ENCODE measurements around the gene LCMT2. TPM values are rescaled to one million over a fixed set of nuclear protein-coding genes. Genes with fewer than 3 reads are reported as not detected.

Gene LCMT2
- total RNA-seq, 4 donors from 2014 or later = 3.0 to 6.2 (median 5.3) TPM

- Histone ChIP-seq H3K4me3 (no peak overlapping the region), H3K27me3 (no peaks in the 10 kb centered on the region), H3K4me1 (peaks cover 25 to 31% of the 10 kb centered on the region in 2 donors), H3K27ac (no peak overlapping the region), H3K9me3 (no peaks in the 10 kb centered on the region), H3K36me3 (no peaks in the 10 kb centered on the region)
- ATAC-seq (no peak), DNase-seq (no peak)
- TF ChIP-seq, protein P1, sequence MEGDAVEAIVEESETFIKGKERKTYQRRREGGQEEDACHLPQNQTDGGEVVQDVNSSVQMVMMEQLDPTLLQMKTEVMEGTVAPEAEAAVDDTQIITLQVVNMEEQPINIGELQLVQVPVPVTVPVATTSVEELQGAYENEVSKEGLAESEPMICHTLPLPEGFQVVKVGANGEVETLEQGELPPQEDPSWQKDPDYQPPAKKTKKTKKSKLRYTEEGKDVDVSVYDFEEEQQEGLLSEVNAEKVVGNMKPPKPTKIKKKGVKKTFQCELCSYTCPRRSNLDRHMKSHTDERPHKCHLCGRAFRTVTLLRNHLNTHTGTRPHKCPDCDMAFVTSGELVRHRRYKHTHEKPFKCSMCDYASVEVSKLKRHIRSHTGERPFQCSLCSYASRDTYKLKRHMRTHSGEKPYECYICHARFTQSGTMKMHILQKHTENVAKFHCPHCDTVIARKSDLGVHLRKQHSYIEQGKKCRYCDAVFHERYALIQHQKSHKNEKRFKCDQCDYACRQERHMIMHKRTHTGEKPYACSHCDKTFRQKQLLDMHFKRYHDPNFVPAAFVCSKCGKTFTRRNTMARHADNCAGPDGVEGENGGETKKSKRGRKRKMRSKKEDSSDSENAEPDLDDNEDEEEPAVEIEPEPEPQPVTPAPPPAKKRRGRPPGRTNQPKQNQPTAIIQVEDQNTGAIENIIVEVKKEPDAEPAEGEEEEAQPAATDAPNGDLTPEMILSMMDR (IDR thresholded peaks at IDR 0.05 in 4 of 5, conservative IDR thresholded peaks at IDR 0.05 in 1 of 5) = no peak
- TF ChIP-seq POLR2A (IDR thresholded peaks at IDR 0.05) = no peak
- intact Hi-C loops (cut with DNase I; ENCODE audit: low total_unique reads) = loop anchor here (5.0 kb wide), 1 partner anchor 43 kb away; no protein-coding TSS in a partner anchor
- in situ Hi-C loops (cut with MboI; ENCODE audit: low sequenced_read_pairs in 4 of 4) = no loop called here
Observed at GRCh38 chr15:43325039-43325684, 5.2 kb downstream of the LCMT2 start.

DNA sequence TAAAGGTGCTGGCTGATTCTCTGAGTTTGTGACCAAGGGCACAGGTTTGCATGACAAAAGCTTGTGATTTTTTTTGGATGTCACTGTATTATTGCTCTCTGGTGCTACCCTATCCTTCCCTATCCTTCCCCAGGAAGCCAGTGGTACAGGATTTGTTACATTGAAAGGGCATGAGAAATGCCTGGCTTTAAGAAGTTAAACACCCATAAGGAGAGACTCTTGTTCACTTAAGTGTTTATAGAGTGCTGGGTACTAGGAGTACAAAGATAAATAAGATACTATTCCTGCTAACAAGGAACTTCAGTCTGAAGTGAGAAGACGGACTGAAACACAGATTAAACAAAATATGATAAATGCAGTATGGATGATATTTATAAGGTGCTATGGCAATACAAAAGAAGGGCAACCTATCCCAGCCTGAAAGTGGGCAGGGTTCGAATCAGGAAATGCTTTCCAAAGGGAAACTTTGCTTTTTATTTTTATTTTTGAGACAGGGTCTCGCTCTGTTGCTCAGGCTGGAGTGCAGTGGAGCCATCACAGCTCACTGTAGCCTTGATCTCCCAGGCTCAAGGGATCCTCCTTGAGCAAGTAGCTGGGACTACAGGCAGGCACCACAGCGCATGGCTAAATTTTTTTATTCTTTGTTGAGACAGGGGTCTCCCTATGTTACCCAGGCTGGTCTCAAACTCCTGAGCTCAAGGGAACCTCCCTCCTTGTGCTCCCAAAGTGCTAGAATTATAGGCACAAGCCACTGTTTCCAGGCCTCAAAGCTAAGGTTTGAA is 11.2 kb downstream of the LCMT2 start:
- intact Hi-C loops (cut with DNase I; ENCODE audit: low total_unique reads) (no loop called here), in situ Hi-C loops (cut with MboI; ENCODE audit: low sequenced_read_pairs in 4 of 4) (no loop called here)
- DNase-seq (no peak), ATAC-seq (no peak)
- H3K9me3 ChIP-seq = no peaks in the 10 kb centered on the region
- no peak overlapping the region for H3K4me3 ChIP-seq
- TF ChIP-seq, protein P1 (IDR thresholded peaks at IDR 0.05 in 4 of 5, conservative IDR thresholded peaks at IDR 0.05 in 1 of 5) = no peak
- no peak for TF ChIP-seq POLR2A (IDR thresholded peaks at IDR 0.05)
- H3K36me3 ChIP-seq = no peaks in the 10 kb centered on the region
- H3K27me3 ChIP-seq = no peaks in the 10 kb centered on the region
- H3K27ac ChIP-seq = no peak overlapping the region
- H3K4me1 ChIP-seq = no peaks in the 10 kb centered on the region

DNA sequence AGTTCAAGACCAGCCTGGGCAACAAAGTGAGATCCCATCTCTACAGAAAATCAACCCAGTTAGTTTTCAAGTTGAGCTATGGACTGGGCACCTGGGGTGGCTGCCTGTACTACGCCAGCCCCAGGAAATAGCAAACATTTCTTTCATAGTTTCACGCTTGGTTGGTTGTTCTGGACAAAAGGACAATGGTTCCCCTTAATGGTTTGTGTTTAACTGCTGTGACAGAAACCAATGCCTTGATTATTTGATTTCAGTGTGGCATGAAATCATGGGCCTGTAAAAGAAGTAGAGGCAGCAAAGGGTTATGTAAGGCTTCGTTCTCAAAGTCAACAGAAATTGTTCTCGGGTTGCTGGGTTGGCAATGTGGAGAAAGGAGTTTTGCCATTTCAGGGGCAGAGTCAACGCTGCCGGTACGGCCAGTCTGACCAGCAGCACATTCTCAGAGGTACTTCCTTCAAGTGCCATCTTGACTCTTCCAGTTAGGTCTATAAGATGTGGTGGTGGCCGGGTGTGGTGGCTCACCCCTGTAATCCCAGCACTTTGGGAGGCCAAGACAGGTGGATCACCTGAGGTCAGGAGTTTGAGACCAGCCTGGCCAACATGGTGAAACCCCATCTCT is 12.7 kb downstream of the LCMT2 start:
- H3K4me3 ChIP-seq = no peak overlapping the region
- no peak for TF ChIP-seq POLR2A (IDR thresholded peaks at IDR 0.05)
- TF ChIP-seq, protein P1 (IDR thresholded peaks at IDR 0.05 in 4 of 5, conservative IDR thresholded peaks at IDR 0.05 in 1 of 5) = no peak
- DNase-seq (no peak), ATAC-seq (no peak)
- no peaks in the 10 kb centered on the region for H3K36me3 ChIP-seq
- H3K4me1 ChIP-seq = no peaks in the 10 kb centered on the region
- in situ Hi-C loops (cut with MboI; ENCODE audit: low sequenced_read_pairs in 4 of 4) (no loop called here), intact Hi-C loops (cut with DNase I; ENCODE audit: low total_unique reads) (no loop called here)
- peaks cover 0 to 3% (median 2%) of the 10 kb centered on the region in 3 donors for H3K27me3 ChIP-seq
- no peaks in the 10 kb centered on the region for H3K9me3 ChIP-seq
- H3K27ac ChIP-seq = no peak overlapping the region

DNA sequence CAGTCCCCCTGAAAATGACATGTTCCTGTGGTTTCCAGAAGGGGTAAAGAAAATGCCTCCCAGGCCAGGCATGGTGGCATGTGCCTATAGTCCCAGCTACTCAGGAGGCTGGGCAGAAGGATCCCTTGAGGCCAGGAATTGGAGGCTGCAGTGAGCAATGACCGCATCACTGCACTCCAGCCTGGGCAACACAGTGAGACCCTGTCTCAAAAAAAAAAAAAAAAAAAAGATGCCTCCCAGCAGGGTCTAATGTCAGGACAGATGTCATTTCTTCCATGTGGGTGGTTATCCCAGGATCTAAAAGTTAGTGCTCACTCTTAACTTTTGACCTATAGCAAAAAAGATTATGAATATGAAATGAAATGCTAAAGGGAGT is 13.4 kb downstream of the LCMT2 start:
- Histone ChIP-seq H3K27ac (no peak overlapping the region), H3K36me3 (no peaks in the 10 kb centered on the region), H3K4me3 (no peak overlapping the region), H3K27me3 (peaks cover 0 to 3% (median 2%) of the 10 kb centered on the region in 3 donors), H3K9me3 (no peaks in the 10 kb centered on the region), H3K4me1 (no peaks in the 10 kb centered on the region)
- intact Hi-C loops (cut with DNase I; ENCODE audit: low total_unique reads) = no loop called here
- in situ Hi-C loops (cut with MboI; ENCODE audit: low sequenced_read_pairs in 4 of 4) = no loop called here
- TF ChIP-seq, protein P1 (IDR thresholded peaks at IDR 0.05 in 4 of 5, conservative IDR thresholded peaks at IDR 0.05 in 1 of 5) = no peak
- TF ChIP-seq POLR2A (IDR thresholded peaks at IDR 0.05) = no peak
- DNase-seq = no peak
- ATAC-seq = no peak
